HepG2 (cell line): Measurements from ENCODE around the gene LOXL4. TPM values are rescaled to one million over a fixed set of nuclear protein-coding genes. Genes with fewer than 3 reads are reported as not detected.

ENCODE experiments used
- ATAC-seq: fragments of 200-7000 bp; cut with Tn5 transposase; 3 replicates; pipeline ENCODE4 v1.9.1; 2020; ENCODE audit warnings: mild to moderate bottlenecking, moderate library complexity
- BruUV-seq: library from RNA; stranded (reverse); fragments of 400-500 nt; replicated peaks from 2 replicates; lab custom pipeline; 2021; lab: Mats Ljungman, UMichigan
- CTCF ChIA-PET: fragments of 300-600 bp; formaldehyde crosslinking; extraction: SDS; loops from one replicate; lab custom pipeline; 2021; ENCODE audit warnings: low total read pairs, inconsistent platforms, low intra/inter-chr PET ratio; lab: Yijun Ruan, JAX
- POLR2A ChIA-PET: fragments of 350-600 bp; sonication (Branson Sonifier 250); formaldehyde crosslinking; loops from one replicate; lab custom pipeline; 2020; ENCODE audit warnings: antibody characterized with exemption, inconsistent platforms; lab: Yijun Ruan, JAX
- DNase-seq: peaks from one replicate; pipeline ENCODE4 v3.0.0-alpha.2; 2015; ENCODE audit warnings: low spot score
- FAIRE-seq: peaks from 3 replicates; lab custom pipeline; 2011; peaks lifted over from hg19 to GRCh38; lab: Jason Lieb, UNC
- H2AFZ ChIP-seq: one replicate; pipeline ENCODE4 v1.6.1; 2011; ENCODE audit warnings: low read length, inconsistent platforms
- H3K27ac ChIP-seq: fragments of 300-600 bp; 3 replicates; pipeline ENCODE4 v1.8.0; 2011; ENCODE audit warnings: mixed run types, mild to moderate bottlenecking, mixed read lengths, low read length, inconsistent platforms; ENCODE audit not compliant: insufficient read depth; ENCODE audit errors: extremely low read length
- H3K27me3 ChIP-seq, 2 experiments: fragments of 200-600 bp in 1 of 2; 2 replicates in 1 of 2; 3 replicates in 1 of 2; pipeline versions ENCODE4 v1.6.0 to v1.8.0; 2011; ENCODE audit warnings: low read length in 2 of 2, mild to moderate bottlenecking in 2 of 2, moderate library complexity in 2 of 2, inconsistent platforms in 1 of 2; ENCODE audit not compliant: insufficient read depth in 2 of 2, control insufficient read depth in 1 of 2
- H3K36me3 ChIP-seq, 2 experiments: fragments of 200-600 bp in 1 of 2; replicated peaks in 1 of 2; 2 replicates in 1 of 2; 3 replicates in 1 of 2; pipeline versions ENCODE4 v1.5.1 to v1.8.0; 2011; ENCODE audit warnings: low read length in 2 of 2, inconsistent platforms in 1 of 2; ENCODE audit not compliant: insufficient read depth in 2 of 2, control insufficient read depth in 1 of 2
- H3K4me1 ChIP-seq: 2 replicates; pipeline ENCODE4 v1.5.1; 2012; ENCODE audit warnings: low read length, inconsistent platforms; ENCODE audit not compliant: insufficient read depth
- H3K4me2 ChIP-seq: 2 replicates; pipeline ENCODE4 v1.6.0; 2011; ENCODE audit warnings: low read depth, low read length, inconsistent platforms
- H3K4me3 ChIP-seq, 3 experiments: fragments of 200-600 bp in 1 of 3; sonication (generic), shearing (Covaris generic) in 1 of 3; replicated peaks in 1 of 3; 2 replicates each; pipeline ENCODE4 v1.5.1; 2011 to 2016; ENCODE audit warnings: low read length in 3 of 3, inconsistent platforms in 2 of 3, low read depth in 2 of 3, mild to moderate bottlenecking in 2 of 3, control low read depth in 1 of 3, mixed read lengths in 1 of 3; ENCODE audit not compliant: insufficient read depth in 1 of 3
- H3K79me2 ChIP-seq: one replicate; pipeline ENCODE4 v1.6.1; 2011; ENCODE audit warnings: low read length, inconsistent platforms; ENCODE audit not compliant: insufficient read depth
- H3K9ac ChIP-seq: 2 replicates; pipeline ENCODE4 v1.6.0; 2011; ENCODE audit warnings: mild to moderate bottlenecking, low read depth, low read length, inconsistent platforms; ENCODE audit not compliant: insufficient read depth
- H3K9me3 ChIP-seq: 2 replicates; pipeline ENCODE4 v1.5.1; 2012; ENCODE audit warnings: mild to moderate bottlenecking, low read length
- H4K20me1 ChIP-seq: 2 replicates; pipeline ENCODE4 v1.6.0; 2011; ENCODE audit warnings: inconsistent platforms, mild to moderate bottlenecking, low read length, moderate library complexity; ENCODE audit not compliant: insufficient read depth
- AGO1 ChIP-seq: fragments of 200-400 bp; formaldehyde crosslinking; IDR thresholded peaks from 2 replicates; pipeline ENCODE4 v1.6.1; 2017; ENCODE audit warnings: mild to moderate bottlenecking, low read depth, low read length, moderate library complexity; ENCODE audit not compliant: poor library complexity, severe bottlenecking
- NCOA5 ChIP-seq: sonication (generic); formaldehyde crosslinking; IDR thresholded peaks from 2 replicates; pipeline ENCODE4 v1.4.0; 2020; ENCODE audit warnings: missing genetic modification reagents
- PPARG ChIP-seq: conservative IDR thresholded peaks from 2 replicates; pipeline ENCODE4 v1.6.1; 2016; ENCODE audit warnings: missing biosample characterization, missing genetic modification reagents
- SAFB2 ChIP-seq: sonication (generic); formaldehyde crosslinking; IDR thresholded peaks from 2 replicates; pipeline ENCODE4 v1.5.1; 2020; ENCODE audit warnings: missing genetic modification reagents, low read depth, mild to moderate bottlenecking, borderline replicate concordance
- ZFP90 ChIP-seq: sonication (generic); formaldehyde crosslinking; IDR thresholded peaks from 2 replicates; pipeline ENCODE4 v1.8.0; 2022; ENCODE audit warnings: missing genetic modification reagents, mild to moderate bottlenecking, inconsistent platforms, borderline replicate concordance
- ZNF205 ChIP-seq: IDR thresholded peaks from 2 replicates; pipeline ENCODE4 v1.6.1; 2018; ENCODE audit warnings: missing biosample characterization, missing genetic modification reagents
- ZNF691 ChIP-seq: sonication (generic); formaldehyde crosslinking; IDR thresholded peaks from 2 replicates; pipeline ENCODE4 v1.4.0; 2020; ENCODE audit warnings: missing genetic modification reagents, low read depth, mild to moderate bottlenecking, borderline replicate concordance
- WGBS: methylation state at CpG from one replicate; pipeline ENCODE4 v1.1.6; 2017; ENCODE audit warnings: low lambda C conversion rate; 5-methylcytosine and 5-hydroxymethylcytosine counted together
- in situ Hi-C: cut with HindIII; loops from 2 replicates; pipeline ENCODE4 v1.10.0; 2017; ENCODE audit warnings: low pct_unique_long_range_greater_than_20kb; ENCODE audit not compliant: extremely low pct_ligation_motif_present
- intact Hi-C: fragments of 100-400 bp; cut with micrococcal nuclease; formaldehyde crosslinking; loops from one replicate; pipeline ENCODE4 v1.10.0; 2022; ENCODE audit not compliant: unreplicated experiment
- polyA plus RNA-seq, 8 experiments: library from polyadenylated mRNA; depleted of rRNA in 3 of 8; stranded (reverse) in 7 of 8; unstranded in 1 of 8; fragments of >200 nt; fragmentation: Illumina TruSeq in 4 of 8; extraction: Trizol in 4 of 8; gene quantifications; 2 replicates each; pipeline versions ENCODE4 v1.2.1 to v1.2.3, GENCODE V29; 2011 to 2016; ENCODE audit warnings: low read depth in 4 of 8, missing spikeins in 1 of 8, mixed read lengths in 1 of 8; ENCODE audit not compliant: insufficient read depth in 1 of 8
- total RNA-seq, 5 experiments: library from RNA; depleted of rRNA; stranded (reverse); fragments of >200 nt; fragmentation: Illumina TruSeq; extraction: Trizol; gene quantifications; 2 replicates each; pipeline ENCODE4 v1.2.3, GENCODE V29; 2016; ENCODE audit warnings: low read depth in 1 of 5
- TF ChIP-seq, protein P1 (sequence below): sonication (generic); formaldehyde crosslinking; IDR thresholded peaks from 2 replicates; pipeline ENCODE4 v1.5.0; 2020; ENCODE audit warnings: mild to moderate bottlenecking, missing genetic modification reagents, borderline replicate concordance

Gene LOXL4
- total and polyA plus RNA-seq, 2 of the 13 experiments (the other 11 are each of a cell fraction or from before 2014, with no cell fraction given), result 8.8 to 21.1 TPM

GRCh38 chr10:98270786-98271185, 2.8 kb upstream of the LOXL4 start:
- Histone ChIP-seq H3K27ac (no peak overlapping the region), H3K36me3 (no peaks in the 10 kb centered on the region), H3K9me3 (no peaks in the 10 kb centered on the region), H3K27me3 (no peaks in the 10 kb centered on the region), H3K4me3 (no peak overlapping the region), H3K4me2 (peak overlapping the region; percentile 92), H3K9ac (no peak overlapping the region), H2AFZ (no peak overlapping the region), H3K4me1 (peaks cover 84% of the 10 kb centered on the region), H3K79me2 (no peaks in the 10 kb centered on the region), H4K20me1 (no peaks in the 10 kb centered on the region)
- ATAC-seq (no peak), FAIRE-seq (no peak), DNase-seq (no peak)
- WGBS, result no CpG with 5 or more reads among the region's 2 CpGs
- CTCF ChIA-PET, result no interaction called here
- no peak for TF ChIP-seq NCOA5
- TF ChIP-seq ZFP90 (CRISPR knock-in tag), result 0 out of 2 replicates have a peak, but pooled peaks have one; percentile 13
- in situ Hi-C loops, result no loop called here
- intact Hi-C loops, result no loop called here
- POLR2A ChIA-PET, result interaction anchor here (1.0 to 1.2 kb wide), 2 partner anchors 12 to 38 kb away, joined by 3 read pairs; no protein-coding TSS in a partner anchor
- BruUV-seq, result no TSS peak

DNA sequence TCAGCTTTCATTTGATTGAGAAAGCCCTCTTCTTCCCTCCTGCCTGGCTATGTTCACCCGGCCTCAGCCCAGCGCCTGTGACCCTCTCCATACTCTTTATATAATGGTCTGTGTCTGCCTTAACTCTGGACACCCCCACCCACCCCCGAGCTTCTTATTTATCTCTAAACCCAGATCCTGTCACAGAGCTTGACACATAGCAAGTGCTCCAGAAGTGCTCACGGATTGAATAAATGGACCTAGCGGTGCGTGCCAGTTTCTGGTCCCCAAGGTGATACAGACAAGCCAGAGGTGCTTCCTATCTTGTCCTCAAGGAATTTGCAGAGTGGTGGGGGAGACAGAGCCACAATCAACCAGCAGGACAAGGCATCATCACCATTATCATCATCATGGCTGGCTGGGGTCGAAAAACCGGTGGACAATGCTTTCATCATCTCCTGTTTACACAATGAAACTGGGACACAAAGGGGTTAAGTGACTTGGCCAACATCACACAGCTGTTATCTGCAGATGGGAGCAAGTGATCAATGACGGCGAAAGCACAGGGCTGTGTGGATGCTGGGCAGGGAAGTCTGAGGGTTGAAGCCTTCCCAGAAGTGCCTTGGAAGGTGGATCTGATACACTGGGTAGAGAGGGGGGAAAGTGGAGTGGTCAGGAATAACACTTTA, 2.2 kb upstream of the LOXL4 start:
- no peak overlapping the region for H2AFZ ChIP-seq
- H4K20me1 ChIP-seq, result no peaks in the 10 kb centered on the region
- H3K36me3 ChIP-seq, result no peaks in the 10 kb centered on the region
- intact Hi-C loops (no loop called here), in situ Hi-C loops (no loop called here)
- no TSS peak for BruUV-seq
- peaks cover 89% of the 10 kb centered on the region for H3K4me1 ChIP-seq
- DNase-seq (peak; percentile 83), FAIRE-seq (peak; percentile 70), ATAC-seq (peak; percentile 24)
- ChIA-PET POLR2A (interaction anchor here (0.8 to 1.7 kb wide), 6 partner anchors 12 to 1462 kb away, joined by 3 to 5 read pairs (median 3); partner anchors contain the start of gene PYROXD2), CTCF (no interaction called here)
- no peaks in the 10 kb centered on the region for H3K79me2 ChIP-seq
- H3K27me3 ChIP-seq, result no peaks in the 10 kb centered on the region
- H3K4me3 ChIP-seq, result peak overlapping the region in 2 of 3 experiments; percentile 6 to 80; a peak in 3 of 6 replicates
- H3K4me2 ChIP-seq, result peak overlapping the region; percentile 92
- 10% methylated on average over 8 of the region's 10 CpGs for WGBS
- 0 out of 2 replicates have a peak overlapping the region, but pooled peaks have one; percentile 47 for H3K9ac ChIP-seq
- H3K27ac ChIP-seq, result peak overlapping the region; percentile 60
- no peaks in the 10 kb centered on the region for H3K9me3 ChIP-seq
- no peak for TF ChIP-seq AGO1
- TF ChIP-seq ZNF691, result 0 out of 2 replicates have a peak, but pooled peaks have one; percentile 33
- TF ChIP-seq PPARG (CRISPR knock-in tag), result 0 out of 2 replicates have a peak, but pooled peaks have one; percentile 20
- peak; percentile 48; the same call in 1 of the 2 replicates for TF ChIP-seq ZNF205 (CRISPR knock-in tag)
- TF ChIP-seq, protein P1, sequence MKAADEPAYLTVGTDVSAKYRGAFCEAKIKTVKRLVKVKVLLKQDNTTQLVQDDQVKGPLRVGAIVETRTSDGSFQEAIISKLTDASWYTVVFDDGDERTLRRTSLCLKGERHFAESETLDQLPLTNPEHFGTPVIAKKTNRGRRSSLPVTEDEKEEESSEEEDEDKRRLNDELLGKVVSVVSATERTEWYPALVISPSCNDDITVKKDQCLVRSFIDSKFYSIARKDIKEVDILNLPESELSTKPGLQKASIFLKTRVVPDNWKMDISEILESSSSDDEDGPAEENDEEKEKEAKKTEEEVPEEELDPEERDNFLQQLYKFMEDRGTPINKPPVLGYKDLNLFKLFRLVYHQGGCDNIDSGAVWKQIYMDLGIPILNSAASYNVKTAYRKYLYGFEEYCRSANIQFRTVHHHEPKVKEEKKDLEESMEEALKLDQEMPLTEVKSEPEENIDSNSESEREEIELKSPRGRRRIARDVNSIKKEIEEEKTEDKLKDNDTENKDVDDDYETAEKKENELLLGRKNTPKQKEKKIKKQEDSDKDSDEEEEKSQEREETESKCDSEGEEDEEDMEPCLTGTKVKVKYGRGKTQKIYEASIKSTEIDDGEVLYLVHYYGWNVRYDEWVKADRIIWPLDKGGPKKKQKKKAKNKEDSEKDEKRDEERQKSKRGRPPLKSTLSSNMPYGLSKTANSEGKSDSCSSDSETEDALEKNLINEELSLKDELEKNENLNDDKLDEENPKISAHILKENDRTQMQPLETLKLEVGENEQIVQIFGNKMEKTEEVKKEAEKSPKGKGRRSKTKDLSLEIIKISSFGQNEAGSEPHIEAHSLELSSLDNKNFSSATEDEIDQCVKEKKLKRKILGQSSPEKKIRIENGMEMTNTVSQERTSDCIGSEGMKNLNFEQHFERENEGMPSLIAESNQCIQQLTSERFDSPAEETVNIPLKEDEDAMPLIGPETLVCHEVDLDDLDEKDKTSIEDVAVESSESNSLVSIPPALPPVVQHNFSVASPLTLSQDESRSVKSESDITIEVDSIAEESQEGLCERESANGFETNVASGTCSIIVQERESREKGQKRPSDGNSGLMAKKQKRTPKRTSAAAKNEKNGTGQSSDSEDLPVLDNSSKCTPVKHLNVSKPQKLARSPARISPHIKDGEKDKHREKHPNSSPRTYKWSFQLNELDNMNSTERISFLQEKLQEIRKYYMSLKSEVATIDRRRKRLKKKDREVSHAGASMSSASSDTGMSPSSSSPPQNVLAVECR (CRISPR knock-in tag), result peak; percentile 61; the same call in 1 of the 2 replicates
- 0 out of 2 replicates have a peak, but pooled peaks have one; percentile 27 for TF ChIP-seq SAFB2 (CRISPR knock-in tag)
